SK-N-SH (cell line): ENCODE measurements around the gene DMGDH. TPM values are rescaled to one million over a fixed set of nuclear protein-coding genes. Genes with fewer than 3 reads are reported as not detected.
A peak's percentile ranks its signal among the peaks of the same experiment; 100 is the strongest.

Source experiments
- CTCF ChIA-PET: fragments of 300-600, 350-600 bp; formaldehyde crosslinking; extraction: SDS; loops from one replicate; lab custom pipeline; 2021; lab: Yijun Ruan, JAX
- POLR2A ChIA-PET: fragments of 350-600 bp; sonication (Branson Sonifier 250); formaldehyde crosslinking; extraction: SDS; loops from one replicate; lab custom pipeline; 2020; ENCODE audit warnings: antibody characterized with exemption, inconsistent platforms; lab: Yijun Ruan, JAX
- DNase-seq: peaks from one replicate; pipeline ENCODE4 v3.0.0; 2012
- H2AFZ ChIP-seq: fragments of 200-600 bp; sonication (generic); 2 replicates; pipeline ENCODE4 v1.8.1; 2016; ENCODE audit warnings: antibody characterized with exemption, mild to moderate bottlenecking, low read depth
- H3F3A ChIP-seq: fragments of 200-600 bp; sonication (generic); replicated peaks from 2 replicates; pipeline ENCODE3; 2016; ENCODE audit warnings: antibody characterized with exemption, mild to moderate bottlenecking; ENCODE audit not compliant: insufficient read depth
- H3K27ac ChIP-seq, 2 experiments: fragments of 200-500 bp in 1 of 2; fragments of 200-600 bp in 1 of 2; sonication (Bioruptor generic) in 1 of 2; sonication (generic), shearing (Covaris generic) in 1 of 2; 2 replicates each; pipeline versions ENCODE4 v1.5.1 to v1.6.1; 2014 to 2016; ENCODE audit warnings: low read depth in 2 of 2, inconsistent platforms in 1 of 2, low read length in 1 of 2, mild to moderate bottlenecking in 1 of 2, mixed read lengths in 1 of 2
- H3K27me3 ChIP-seq: fragments of 200-600 bp; sonication (generic), shearing (Covaris generic); 2 replicates; pipeline ENCODE4 v1.6.1; 2016; ENCODE audit warnings: mixed run types; ENCODE audit not compliant: insufficient read depth
- H3K36me3 ChIP-seq, 2 experiments: fragments of 200-500 bp in 1 of 2; fragments of 200-600 bp in 1 of 2; sonication (Bioruptor generic) in 1 of 2; sonication (generic) in 1 of 2; replicated peaks in 1 of 2; 2 replicates each; pipeline versions ENCODE3 to v1.5.1; 2014 to 2016; ENCODE audit warnings: low read length in 1 of 2, mild to moderate bottlenecking in 1 of 2; ENCODE audit not compliant: insufficient read depth in 2 of 2, control insufficient read depth in 1 of 2
- H3K4me1 ChIP-seq, 2 experiments: fragments of 200-500 bp in 1 of 2; fragments of 200-600 bp in 1 of 2; sonication (Bioruptor generic) in 1 of 2; sonication (generic), shearing (Covaris generic) in 1 of 2; 2 replicates each; pipeline versions ENCODE4 v1.5.1 to v1.6.1; 2014 to 2016; ENCODE audit warnings: low read depth in 1 of 2, low read length in 1 of 2, mixed run types in 1 of 2; ENCODE audit not compliant: insufficient read depth in 2 of 2, control insufficient read depth in 1 of 2
- H3K4me2 ChIP-seq: fragments of 200-600 bp; sonication (generic), shearing (Covaris generic); 2 replicates; pipeline ENCODE4 v1.6.1; 2017; ENCODE audit warnings: mixed run types
- H3K4me3 ChIP-seq, 2 experiments: fragments of 200-500 bp in 1 of 2; fragments of 200-600 bp in 1 of 2; sonication (Bioruptor generic) in 1 of 2; sonication (generic), shearing (Covaris generic) in 1 of 2; 2 replicates each; pipeline versions ENCODE4 v1.5.1 to v1.8.1; 2014 to 2016; ENCODE audit warnings: low read depth in 2 of 2, inconsistent platforms in 1 of 2, low read length in 1 of 2, mild to moderate bottlenecking in 1 of 2, mixed read lengths in 1 of 2, moderate library complexity in 1 of 2
- H3K79me2 ChIP-seq: fragments of 200-600 bp; sonication (generic); 2 replicates; pipeline ENCODE4 v1.8.1; 2017; ENCODE audit warnings: mild to moderate bottlenecking; ENCODE audit not compliant: insufficient read depth
- H3K9ac ChIP-seq: fragments of 200-600 bp; sonication (generic); 2 replicates; pipeline ENCODE4 v1.6.1; 2017; ENCODE audit warnings: mixed run types
- H3K9me2 ChIP-seq: fragments of 200-600 bp; sonication (generic); 2 replicates; pipeline ENCODE4 v1.6.1; 2017; ENCODE audit warnings: mixed run types
- H3K9me3 ChIP-seq: fragments of 200-600 bp; sonication (generic); 2 replicates; pipeline ENCODE4 v1.6.1; 2017; ENCODE audit warnings: mixed run types, mild to moderate bottlenecking, moderate library complexity
- H4K20me1 ChIP-seq: fragments of 200-600 bp; sonication (generic); 2 replicates; pipeline ENCODE4 v1.6.1; 2017; ENCODE audit warnings: mild to moderate bottlenecking, mixed run types; ENCODE audit not compliant: insufficient read depth
- ELF1 ChIP-seq: IDR thresholded peaks from 2 replicates; pipeline ENCODE4 v1.4.0; 2012
- FOSL2 ChIP-seq: IDR thresholded peaks from 2 replicates; pipeline ENCODE4 v1.4.0; 2012; ENCODE audit warnings: low read depth, mild to moderate bottlenecking, moderate library complexity, borderline replicate concordance
- FOXM1 ChIP-seq: IDR thresholded peaks from 2 replicates; pipeline ENCODE4 v1.4.0; 2012; ENCODE audit warnings: low read depth, mild to moderate bottlenecking
- GABPA ChIP-seq: IDR thresholded peaks from 2 replicates; pipeline ENCODE4 v1.4.0; 2012; ENCODE audit warnings: low read depth, mild to moderate bottlenecking
- IRF3 ChIP-seq: fragments of 150-350 bp; IDR thresholded peaks from 2 replicates; pipeline ENCODE4 v1.6.1; 2016; ENCODE audit warnings: mild to moderate bottlenecking, low read depth, low read length
- JUND ChIP-seq: IDR thresholded peaks from 2 replicates; pipeline ENCODE4 v1.4.0; 2012
- NFIC ChIP-seq: IDR thresholded peaks from 2 replicates; pipeline ENCODE4 v1.4.0; 2012; ENCODE audit warnings: borderline replicate concordance
- RCOR1 ChIP-seq: fragments of 150-350 bp; IDR thresholded peaks from 2 replicates; pipeline ENCODE4 v1.6.1; 2017; ENCODE audit warnings: antibody characterized with exemption, low read length
- REST ChIP-seq: IDR thresholded peaks from 2 replicates; pipeline ENCODE4 v1.6.1; 2012; ENCODE audit warnings: mild to moderate bottlenecking, low read depth, low read length, moderate library complexity
- RXRA ChIP-seq: IDR thresholded peaks from 2 replicates; pipeline ENCODE4 v1.4.0; 2012; ENCODE audit warnings: low read depth, mild to moderate bottlenecking, borderline replicate concordance
- SIN3A ChIP-seq: IDR thresholded peaks from 2 replicates; pipeline ENCODE4 v1.6.1; 2012; ENCODE audit warnings: low read depth, mild to moderate bottlenecking, low read length, moderate library complexity, borderline replicate concordance
- TCF12 ChIP-seq: IDR thresholded peaks from 2 replicates; pipeline ENCODE4 v1.4.0; 2012
- YY1 ChIP-seq: IDR thresholded peaks from 2 replicates; pipeline ENCODE4 v1.4.0; 2012; ENCODE audit warnings: low read depth, mild to moderate bottlenecking
- WGBS: methylation state at CpG from one replicate; pipeline ENCODE4 v1.1.6; 2017; ENCODE audit warnings: low lambda C conversion rate; 5-methylcytosine and 5-hydroxymethylcytosine counted together
- polyA plus RNA-seq, 3 experiments: library from polyadenylated mRNA; depleted of rRNA; stranded (reverse); fragments of >200 nt; gene quantifications; 2 replicates each; pipeline ENCODE4 v1.2.3, GENCODE V29; 2012
- TF ChIP-seq, protein P1 (sequence below): IDR thresholded peaks from 2 replicates; pipeline ENCODE4; 2012
- TF ChIP-seq, protein P2 (sequence below): fragments of 150-350 bp; IDR thresholded peaks from 2 replicates; pipeline ENCODE4 v1.6.1; 2017; ENCODE audit warnings: antibody characterized with exemption, low read length, low read depth, borderline replicate concordance

DMGDH gene
- polyA plus RNA-seq, 1 of the 3 experiments (the other 2 are of a cell fraction) = 0.56 TPM

DNA sequence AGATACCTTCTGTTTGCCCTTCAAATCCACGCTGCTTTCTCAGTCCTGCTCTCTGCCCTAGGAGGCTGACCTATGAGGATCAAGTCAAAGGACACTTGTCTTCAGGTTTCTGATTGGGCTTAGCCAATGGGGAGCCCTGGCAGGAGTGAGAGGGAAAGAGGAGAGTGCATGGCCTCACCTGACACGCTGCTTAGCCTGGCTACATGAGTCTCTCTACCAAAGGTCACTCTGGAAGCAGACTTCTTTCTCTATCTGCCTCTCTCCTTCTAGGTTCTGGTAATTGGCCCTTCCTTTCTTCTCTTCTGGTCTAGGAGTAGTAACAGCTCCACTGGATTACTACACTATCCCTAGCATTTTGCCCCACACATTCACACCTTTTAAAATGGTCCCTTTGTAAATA lies 97.5 kb downstream of the DMGDH start:
- H3K27ac ChIP-seq = peak overlapping the region in 1 of 2 experiments; percentile 87; a peak in 1 of 4 replicates
- H3K9me3 ChIP-seq = no peaks in the 10 kb centered on the region
- no peaks in the 10 kb centered on the region for H3K36me3 ChIP-seq
- no peaks in the 10 kb centered on the region for H3K27me3 ChIP-seq
- TF ChIP-seq ELF1 (no peak), SIN3A (no peak), TCF12 (no peak)
- H3K9ac ChIP-seq = no peak overlapping the region
- H3F3A ChIP-seq = no peaks in the 10 kb centered on the region
- DNase-seq = no peak
- whole genome bisulfite sequencing = 65% methylated on average over 2 of the region's 2 CpGs
- no peaks in the 10 kb centered on the region for H3K9me2 ChIP-seq
- no peak overlapping the region for H2AFZ ChIP-seq
- ChIA-PET CTCF (interaction anchor here (0.9 to 4.6 kb wide), 8 partner anchors 9 to 504 kb away, joined by 3 to 19 read pairs (median 4); no protein-coding TSS in a partner anchor), POLR2A (interaction anchor here (0.9 to 1.2 kb wide), 2 partner anchors 13 to 467 kb away, joined by 3 to 8 read pairs; partner anchors contain the start of gene ARSB)
- no peak overlapping the region for H3K4me2 ChIP-seq
- no peaks in the 10 kb centered on the region for H3K79me2 ChIP-seq
- no peak overlapping the region for H3K4me3 ChIP-seq
- H4K20me1 ChIP-seq = no peaks in the 10 kb centered on the region
- peaks cover 0 to 33% of the 10 kb centered on the region in 2 experiments; a peak in 2 of 4 replicates for H3K4me1 ChIP-seq

DNA sequence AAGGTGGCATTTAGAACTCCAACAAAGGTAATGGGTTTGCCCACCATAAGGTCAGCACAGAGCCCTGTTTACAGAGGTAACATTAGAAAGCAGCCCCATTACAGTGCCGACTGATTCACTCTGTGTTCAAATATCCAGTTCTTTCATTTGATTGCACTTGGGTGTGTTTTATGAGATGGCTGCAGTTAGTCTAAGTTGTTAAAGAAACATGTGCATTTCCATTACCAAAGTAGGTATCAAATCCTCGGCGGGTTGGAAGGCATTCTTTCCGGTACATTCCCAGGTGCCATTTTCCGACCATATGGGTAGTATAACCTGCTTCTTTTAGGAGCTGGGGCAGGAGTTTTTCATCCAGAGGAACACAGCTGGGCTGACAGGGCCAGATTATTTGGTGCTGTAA lies 100.7 kb downstream of the DMGDH start:
- Histone ChIP-seq H3K79me2 (no peaks in the 10 kb centered on the region), H3K9ac (no peak overlapping the region), H4K20me1 (no peaks in the 10 kb centered on the region), H3K9me2 (no peaks in the 10 kb centered on the region), H3K4me1 (peaks cover 0 to 19% of the 10 kb centered on the region in 2 experiments; a peak in 2 of 4 replicates), H2AFZ (no peak overlapping the region), H3K36me3 (peaks cover 5 to 6% of the 10 kb centered on the region in 2 experiments), H3K27ac (no peak overlapping the region), H3K4me2 (no peak overlapping the region), H3K27me3 (no peaks in the 10 kb centered on the region), H3K4me3 (no peak overlapping the region), H3K9me3 (no peaks in the 10 kb centered on the region), H3F3A (no peaks in the 10 kb centered on the region)
- 95% methylated on average over 5 of the region's 5 CpGs for WGBS
- POLR2A ChIA-PET = no interaction called here
- CTCF ChIA-PET = interaction anchor here (4.6 kb wide), 1 partner anchor 431 kb away, joined by 19 read pairs; no protein-coding TSS in a partner anchor
- no peak for TF ChIP-seq RCOR1
- no peak for TF ChIP-seq ELF1
- no peak for TF ChIP-seq FOSL2
- no peak for TF ChIP-seq JUND
- TF ChIP-seq GABPA = no peak
- no peak for TF ChIP-seq IRF3
- TF ChIP-seq YY1 = no peak
- TF ChIP-seq SIN3A = no peak
- TF ChIP-seq RXRA = no peak
- TF ChIP-seq, protein P1, sequence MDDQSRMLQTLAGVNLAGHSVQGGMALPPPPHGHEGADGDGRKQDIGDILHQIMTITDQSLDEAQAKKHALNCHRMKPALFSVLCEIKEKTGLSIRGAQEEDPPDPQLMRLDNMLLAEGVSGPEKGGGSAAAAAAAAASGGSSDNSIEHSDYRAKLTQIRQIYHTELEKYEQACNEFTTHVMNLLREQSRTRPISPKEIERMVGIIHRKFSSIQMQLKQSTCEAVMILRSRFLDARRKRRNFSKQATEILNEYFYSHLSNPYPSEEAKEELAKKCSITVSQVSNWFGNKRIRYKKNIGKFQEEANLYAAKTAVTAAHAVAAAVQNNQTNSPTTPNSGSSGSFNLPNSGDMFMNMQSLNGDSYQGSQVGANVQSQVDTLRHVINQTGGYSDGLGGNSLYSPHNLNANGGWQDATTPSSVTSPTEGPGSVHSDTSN = no peak
- no peak for TF ChIP-seq FOXM1
- TF ChIP-seq, protein P2, sequence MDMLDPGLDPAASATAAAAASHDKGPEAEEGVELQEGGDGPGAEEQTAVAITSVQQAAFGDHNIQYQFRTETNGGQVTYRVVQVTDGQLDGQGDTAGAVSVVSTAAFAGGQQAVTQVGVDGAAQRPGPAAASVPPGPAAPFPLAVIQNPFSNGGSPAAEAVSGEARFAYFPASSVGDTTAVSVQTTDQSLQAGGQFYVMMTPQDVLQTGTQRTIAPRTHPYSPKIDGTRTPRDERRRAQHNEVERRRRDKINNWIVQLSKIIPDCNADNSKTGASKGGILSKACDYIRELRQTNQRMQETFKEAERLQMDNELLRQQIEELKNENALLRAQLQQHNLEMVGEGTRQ = no peak
- TF ChIP-seq NFIC = no peak
- TF ChIP-seq REST = no peak
- TF ChIP-seq, all 33 proteins: peak for 0
- no peak for DNase-seq
